HG02885 (cell line): ENCODE results near the gene IMMP1L.
"Not testable (repeated sequence)": the region's sequence is repeated elsewhere in the genome, so short reads cannot be mapped to it uniquely, and the experiment has no call there.

Source experiments
- ATAC-seq: cut with Tn5 transposase; IDR thresholded peaks from one replicate; pipeline ENCODE4 v1.9.1; 2021; ENCODE audit warnings: mild to moderate bottlenecking; ENCODE audit not compliant: unreplicated experiment, poor library complexity

Gene IMMP1L

GRCh38 chr11:31509429-31510345 lies at the start of gene IMMP1L, which contains the start of gene ELP4:
IMMP1L (minus strand) TSS chr11:31509622; CDS start chr11:31463276, 46,346 bp downstream.
ELP4 (plus strand) TSS chr11:31509767; CDS start chr11:31509785, 18 bp downstream.
- peak; percentile 100 for ATAC-seq

GRCh38 chr11:31558001-31558400 lies 48.6 kb upstream of the IMMP1L start:
- ATAC-seq: no peak

- ATAC-seq: no peak
Observed at GRCh38 chr11:31555938-31556337, 46.5 kb upstream of the IMMP1L start.

- no peak for ATAC-seq
Observed at GRCh38 chr11:31542862-31543261, 33.4 kb upstream of the IMMP1L start.

GRCh38 chr11:31535479-31535878 lies 26.1 kb upstream of the IMMP1L start:
- no peak for ATAC-seq

GRCh38 chr11:31531293-31531692 lies 21.9 kb upstream of the IMMP1L start:
- ATAC-seq: no peak

- peak; percentile 72 for ATAC-seq
Observed at GRCh38 chr11:31529701-31530100, 20.3 kb upstream of the IMMP1L start.

GRCh38 chr11:31529189-31529588 lies 19.8 kb upstream of the IMMP1L start:
- no peak for ATAC-seq

- ATAC-seq: no peak
Observed at GRCh38 chr11:31521497-31522150, 12.2 kb upstream of the IMMP1L start.

- ATAC-seq: no peak
Observed at GRCh38 chr11:31512117-31512516, 2.7 kb upstream of the IMMP1L start.

- ATAC-seq: peak; percentile 14
Observed at GRCh38 chr11:31509051-31509428, 382 bp downstream of the IMMP1L start.

GRCh38 chr11:31500560-31500959 lies 8.9 kb downstream of the IMMP1L start:
- no peak for ATAC-seq

GRCh38 chr11:31499576-31500178 lies 9.7 kb downstream of the IMMP1L start:
- ATAC-seq: no peak

- not testable (repeated sequence) for ATAC-seq
Observed at GRCh38 chr11:31493762-31494161, 15.7 kb downstream of the IMMP1L start.

GRCh38 chr11:31493235-31493634 lies 16.2 kb downstream of the IMMP1L start:
- no peak for ATAC-seq

GRCh38 chr11:31492320-31492913 lies 17.0 kb downstream of the IMMP1L start:
- ATAC-seq: no peak

- ATAC-seq: no peak
Observed at GRCh38 chr11:31487848-31488247, 21.6 kb downstream of the IMMP1L start.

- ATAC-seq: no peak
Observed at GRCh38 chr11:31484497-31484896, 24.9 kb downstream of the IMMP1L start.

- ATAC-seq: no peak
Observed at GRCh38 chr11:31480930-31481329, 28.5 kb downstream of the IMMP1L start.

- ATAC-seq: no peak
Observed at GRCh38 chr11:31479066-31479465, 30.4 kb downstream of the IMMP1L start.

- ATAC-seq: no peak
Observed at GRCh38 chr11:31478223-31478590, 31.2 kb downstream of the IMMP1L start.
